ENCODE measurements around the gene IRAK1.

Gene IRAK1

GRCh38 chrX:154019633-154020528, at the start of gene IRAK1:
IRAK1 (minus strand) TSS chrX:154019902; CDS start chrX:154019812, 90 bp downstream.
- peak in 1 of 2 experiments; percentile 10 for TF ChIP-seq CTCF (IDR thresholded peaks at IDR 0.05)
- Histone ChIP-seq H3K27me3 (no peaks in the 10 kb centered on the region), H3K4me3 (peak within 1 kb of the TSS; percentile 57 to 70), H3K27ac (peak within 1 kb of the TSS; percentile 80 to 88), H3K36me3 (peaks cover 0 to 24% (median 16%) of the 10 kb centered on the region in 3 donors), H3K4me1 (peaks cover 0 to 23% (median 12%) of the 10 kb centered on the region in 4 donors), H3K9me3 (no peaks in the 10 kb centered on the region)
- intact Hi-C loops (cut with DNase I; ENCODE audit: low total_unique reads), result loop anchor here (5.0 kb wide), 1 partner anchor 77 kb away; the partner anchor contains the start of gene MECP2
- DNase-seq, result peak; percentile 48 to 79

GRCh38 chrX:154068560-154068959, 48.9 kb upstream of the IRAK1 start:
- intact Hi-C loops (cut with DNase I; ENCODE audit: low total_unique reads), result no loop called here
- Histone ChIP-seq H3K27me3 (no peaks in the 10 kb centered on the region), H3K36me3 (no peaks in the 10 kb centered on the region), H3K4me3 (no peak overlapping the region), H3K4me1 (peaks cover 0 to 67% (median 8%) of the 10 kb centered on the region in 4 donors), H3K9me3 (no peaks in the 10 kb centered on the region), H3K27ac (no peak overlapping the region)
- DNase-seq, result no peak
- TF ChIP-seq CTCF (IDR thresholded peaks at IDR 0.05), result no peak

- Histone ChIP-seq H3K4me3 (no peak overlapping the region), H3K27me3 (no peaks in the 10 kb centered on the region), H3K4me1 (peaks cover 0 to 89% (median 15%) of the 10 kb centered on the region in 4 donors), H3K9me3 (no peaks in the 10 kb centered on the region), H3K27ac (no peak overlapping the region), H3K36me3 (no peaks in the 10 kb centered on the region)
- no peak for TF ChIP-seq CTCF (IDR thresholded peaks at IDR 0.05)
- intact Hi-C loops (cut with DNase I; ENCODE audit: low total_unique reads), result no loop called here
- DNase-seq, result no peak
Measured at GRCh38 chrX:154064637-154065435, 45.1 kb upstream of the IRAK1 start.

- DNase-seq, result no peak
- H3K27me3 ChIP-seq, result no peaks in the 10 kb centered on the region
- H3K27ac ChIP-seq, result no peak overlapping the region
- TF ChIP-seq CTCF (IDR thresholded peaks at IDR 0.05), result no peak
- no peak overlapping the region for H3K4me3 ChIP-seq
- H3K4me1 ChIP-seq, result peaks cover 0 to 95% (median 19%) of the 10 kb centered on the region in 4 donors
- intact Hi-C loops (cut with DNase I; ENCODE audit: low total_unique reads), result no loop called here
- no peaks in the 10 kb centered on the region for H3K9me3 ChIP-seq
- H3K36me3 ChIP-seq, result no peaks in the 10 kb centered on the region
Measured at GRCh38 chrX:154063234-154063633, 43.5 kb upstream of the IRAK1 start.

GRCh38 chrX:154061801-154062200, 42.1 kb upstream of the IRAK1 start:
- Histone ChIP-seq H3K27me3 (no peaks in the 10 kb centered on the region), H3K4me3 (no peak overlapping the region), H3K27ac (no peak overlapping the region), H3K4me1 (peaks cover 0 to 96% (median 26%) of the 10 kb centered on the region in 4 donors), H3K9me3 (no peaks in the 10 kb centered on the region), H3K36me3 (no peaks in the 10 kb centered on the region)
- DNase-seq, result no peak
- intact Hi-C loops (cut with DNase I; ENCODE audit: low total_unique reads), result no loop called here
- TF ChIP-seq CTCF (IDR thresholded peaks at IDR 0.05), result no peak

Measured in tibial artery (tissue), 4 donors.